Erythroblast (primary cell): Measurements from ENCODE around the gene CHRNA1.

Experiments
- DNase-seq, 2 experiments: peaks; one replicate each; lab custom pipeline; 2025; lab: John Stamatoyannopoulos, UW
- GATA1 ChIP-seq: IDR thresholded peaks from 2 replicates; pipeline ENCODE4 v1.6.1; 2011; ENCODE audit warnings: low read depth, mild to moderate bottlenecking, control low read depth, low read length, moderate library complexity
- POLR2A ChIP-seq: IDR thresholded peaks from 2 replicates; pipeline ENCODE4 v1.6.1; 2011; ENCODE audit warnings: mild to moderate bottlenecking, low read length

Gene CHRNA1

DNA sequence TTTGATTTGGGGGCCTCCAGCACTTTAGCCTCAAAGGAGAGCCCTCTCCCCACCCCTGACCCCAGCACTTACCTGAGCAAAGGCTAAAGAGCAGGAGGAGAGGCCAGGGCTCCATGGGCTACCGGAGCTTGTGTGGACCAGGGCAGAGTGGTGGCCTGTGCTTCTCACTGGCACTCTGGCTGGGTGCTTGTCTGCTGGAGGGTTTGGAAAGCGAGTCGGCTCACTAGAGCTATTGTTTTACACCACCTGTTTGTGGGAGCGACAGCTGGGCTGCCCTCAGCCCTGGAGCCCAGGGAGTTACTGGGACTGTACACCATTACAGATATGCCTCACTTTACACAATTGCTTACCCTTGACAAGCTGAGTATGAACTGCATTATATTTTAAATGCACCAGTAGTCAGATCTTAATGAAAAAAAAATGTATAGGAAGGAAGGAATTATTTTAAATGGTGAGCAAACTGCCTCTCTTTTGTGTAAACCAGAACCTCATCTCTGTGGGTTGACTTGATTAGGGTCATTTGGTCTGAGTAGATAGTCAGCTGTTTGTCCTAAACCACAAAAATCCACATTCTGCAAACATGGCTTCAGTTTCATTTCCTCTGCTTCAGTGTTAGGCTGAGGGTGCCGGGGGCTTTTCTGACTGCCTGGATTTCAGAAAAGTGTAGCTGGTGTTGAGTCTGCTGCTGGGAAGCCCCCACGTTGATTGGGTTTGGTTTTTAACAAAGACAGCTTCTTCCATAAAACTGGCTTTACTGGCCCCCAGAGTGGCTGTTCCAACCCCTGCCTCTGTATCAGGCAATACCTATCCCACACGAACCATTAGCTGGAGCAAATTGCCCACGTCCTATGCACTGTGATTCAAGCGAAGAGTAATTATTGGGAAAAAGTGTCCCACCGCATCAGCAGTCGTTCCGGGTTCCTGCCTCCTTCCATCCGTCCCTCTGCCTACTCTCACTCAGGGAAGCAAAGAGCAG lies at the start of gene CHRNA1:
CHRNA1 (minus strand) TSS at position 193 of the 976 bp plus-strand sequence; CDS start at position 115, 78 bp downstream.
- DNase-seq, result no peak
- TF ChIP-seq GATA1 (no peak), POLR2A (no peak)

DNA sequence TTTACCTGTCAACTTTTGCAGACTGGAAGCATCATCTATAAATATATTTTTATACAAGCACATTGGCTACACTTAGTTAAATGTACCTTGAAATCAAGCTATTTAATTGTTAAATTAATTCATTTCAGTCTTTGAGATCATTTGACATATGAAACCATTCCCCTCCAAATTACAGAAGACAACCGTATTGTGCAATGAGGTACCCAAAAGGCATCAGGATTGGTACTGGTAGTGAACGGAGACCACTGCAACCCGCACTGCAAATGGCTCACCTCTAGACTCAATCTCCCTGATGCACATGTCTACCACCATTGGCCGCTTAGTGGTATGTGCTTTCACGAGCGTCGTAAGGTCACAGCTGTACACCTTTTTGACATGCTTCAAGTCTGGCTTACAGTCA lies 47.8 kb upstream of the CHRNA1 start:
- no peak for DNase-seq
- TF ChIP-seq POLR2A, result no peak

- TF ChIP-seq GATA1 (no peak), POLR2A (no peak)
- no peak for DNase-seq
These were observed 43.7 kb upstream of the CHRNA1 start for GRCh38 chr2:174807931-174808330.

DNA sequence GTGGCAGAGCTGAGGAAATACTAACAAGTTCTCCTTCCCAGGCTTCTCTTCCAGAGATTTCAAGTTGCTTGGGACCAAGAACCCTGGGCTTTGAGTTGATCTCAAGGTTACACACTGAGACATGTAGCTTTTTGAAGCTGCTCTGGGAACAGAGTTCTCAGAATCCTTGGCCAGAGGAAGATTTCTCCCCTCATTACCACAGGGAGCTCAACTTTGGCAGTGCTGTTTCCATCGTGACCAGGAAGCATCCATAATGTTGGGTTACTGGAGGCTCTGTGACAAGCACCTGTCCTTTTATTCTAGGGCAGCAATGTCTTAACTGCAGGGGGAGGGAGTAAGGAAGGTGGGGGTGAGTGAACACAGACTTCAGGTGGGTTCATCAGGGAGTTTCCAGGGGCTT lies 41.5 kb upstream of the CHRNA1 start:
- no peak for TF ChIP-seq GATA1
- no peak for TF ChIP-seq POLR2A
- DNase-seq, result no peak

DNA sequence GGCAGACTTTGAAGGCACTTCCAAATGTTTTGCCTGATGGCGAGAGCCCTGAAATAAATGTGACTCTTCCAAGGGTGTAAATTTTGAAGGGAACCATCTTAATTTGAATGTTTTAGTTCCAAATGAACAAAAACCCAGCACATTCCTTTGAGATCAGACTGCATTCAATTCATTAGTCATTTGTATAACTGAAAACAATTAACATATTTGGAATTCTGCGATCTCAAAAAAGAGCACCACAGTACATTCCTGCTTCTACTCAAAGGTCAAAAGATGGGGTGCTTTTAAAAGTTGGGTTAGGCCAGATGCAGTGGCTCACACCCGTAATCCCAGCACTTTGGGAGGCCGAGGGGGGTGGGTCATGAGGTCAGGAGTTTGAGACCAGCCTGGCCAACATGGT lies 38.2 kb upstream of the CHRNA1 start:
- TF ChIP-seq GATA1 (no peak), POLR2A (no peak)
- DNase-seq, result no peak

DNA sequence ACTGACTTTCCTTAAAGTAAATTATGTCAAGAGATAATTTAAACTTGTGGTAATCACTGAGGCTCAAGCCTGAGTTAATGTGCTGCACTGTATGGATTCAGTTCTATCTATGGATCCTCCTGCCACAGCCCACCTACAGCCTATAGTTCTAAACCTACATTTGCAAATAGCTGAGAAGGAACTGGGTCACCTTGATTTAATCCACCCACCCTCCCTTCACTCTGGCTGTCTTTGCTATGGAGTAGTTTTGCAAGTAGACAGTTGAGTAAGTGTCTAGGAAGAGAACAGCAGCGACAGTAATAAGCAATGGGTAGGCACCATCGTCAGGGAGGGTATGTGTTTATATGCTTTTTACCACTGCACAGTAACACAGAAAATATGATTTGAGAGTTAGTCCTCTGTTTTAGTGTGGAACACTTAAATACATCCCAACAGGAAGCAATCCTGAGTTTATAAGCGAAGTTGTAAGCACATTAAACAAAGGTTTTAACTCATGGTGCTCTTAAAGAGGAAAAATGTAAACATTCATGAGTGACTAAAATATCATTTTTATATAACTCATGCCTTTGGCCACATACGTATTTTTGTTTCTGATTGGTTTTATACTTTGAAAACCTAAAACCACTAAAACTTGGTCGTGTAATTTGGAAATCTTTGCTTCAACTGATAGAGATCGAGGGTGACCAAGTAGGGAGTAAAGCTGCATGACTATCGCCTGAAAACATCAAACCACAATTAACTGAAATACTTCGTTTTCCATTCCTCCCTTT lies 36.3 kb upstream of the CHRNA1 start:
- TF ChIP-seq POLR2A (no peak), GATA1 (no peak)
- no peak for DNase-seq

DNA sequence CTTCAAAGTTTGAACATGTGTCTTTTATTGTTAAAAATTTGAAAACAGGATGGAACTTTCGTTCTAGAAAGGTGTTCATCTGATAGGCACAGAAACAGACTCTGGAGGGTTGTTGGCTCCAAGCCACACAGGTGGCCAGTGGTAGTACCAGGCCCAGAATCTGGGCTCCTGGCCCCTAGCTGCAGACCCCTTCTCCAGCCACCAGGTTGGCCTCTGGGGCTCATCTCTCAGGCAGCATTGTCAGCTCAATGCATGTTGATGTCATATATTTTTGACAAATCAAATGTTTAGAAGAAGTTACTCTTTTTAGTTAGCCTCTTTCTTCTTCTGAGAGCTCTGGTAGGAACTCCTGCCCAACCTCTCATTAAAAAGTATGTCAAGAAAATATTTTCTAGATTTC lies 34.5 kb upstream of the CHRNA1 start:
- DNase-seq, result no peak
- no peak for TF ChIP-seq POLR2A
- TF ChIP-seq GATA1, result no peak

GRCh38 chr2:174797781-174798276 lies 33.6 kb upstream of the CHRNA1 start:
- no peak for DNase-seq
- TF ChIP-seq POLR2A, result no peak
- no peak for TF ChIP-seq GATA1

GRCh38 chr2:174796319-174796771 lies 32.1 kb upstream of the CHRNA1 start:
- DNase-seq, result peak in 1 of 2 experiments; percentile 30
- TF ChIP-seq POLR2A (no peak), GATA1 (no peak)

- no peak for TF ChIP-seq GATA1
- no peak for TF ChIP-seq POLR2A
- no peak for DNase-seq
These were observed 30.6 kb upstream of the CHRNA1 start for GRCh38 chr2:174794851-174795374.

- TF ChIP-seq GATA1 (no peak), POLR2A (no peak)
- DNase-seq, result peak in 1 of 2 experiments; percentile 6
These were observed 28.2 kb upstream of the CHRNA1 start for GRCh38 chr2:174792309-174793025.

DNA sequence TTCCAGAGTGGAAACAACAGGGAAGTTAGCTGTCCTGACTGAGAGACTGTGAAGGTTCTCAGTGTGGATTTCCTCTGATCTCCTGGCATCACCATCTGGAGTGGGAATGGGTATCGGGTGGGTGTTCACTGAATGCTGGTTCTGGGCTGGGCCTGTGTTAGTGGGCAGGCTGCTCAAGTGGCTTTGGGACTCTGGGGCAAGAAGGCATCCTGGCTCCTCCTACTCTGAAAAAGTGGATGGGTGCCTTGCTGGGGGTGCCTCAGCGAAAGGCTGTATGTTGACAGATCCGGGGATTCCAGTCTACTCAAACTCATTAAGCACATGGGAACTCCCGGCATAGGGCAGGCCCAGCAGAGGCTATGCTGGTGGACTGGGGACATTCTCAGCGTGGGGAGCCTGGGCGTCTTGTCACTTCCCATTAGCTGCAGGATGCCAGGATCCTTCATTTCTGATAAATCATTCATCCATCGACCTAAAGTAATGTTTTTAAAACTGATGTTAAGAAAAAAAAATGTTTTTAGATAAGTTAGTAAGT lies 27.5 kb upstream of the CHRNA1 start:
- no peak for DNase-seq
- TF ChIP-seq GATA1 (no peak), POLR2A (no peak)

GRCh38 chr2:174791020-174791419 lies 26.7 kb upstream of the CHRNA1 start:
- no peak for DNase-seq
- TF ChIP-seq POLR2A (no peak), GATA1 (no peak)
